IMR-90 (cell line): ENCODE measurements around the gene DDX27. TPM values are rescaled to one million over a fixed set of nuclear protein-coding genes. Genes with fewer than 3 reads are reported as not detected.

Source experiments
- ATAC-seq: fragments of 200-7000 bp; cut with Tn5 transposase; 2 replicates; pipeline ENCODE4 v1.9.1; 2020; ENCODE audit warnings: low read depth, mild to moderate bottlenecking, moderate library complexity
- BruUV-seq: library from RNA; stranded (reverse); fragments of 400-500 nt; replicated peaks from 2 replicates; lab custom pipeline; 2021; lab: Mats Ljungman, UMichigan
- CTCF ChIA-PET: fragments of 300-600 bp; formaldehyde crosslinking; extraction: SDS; loops from one replicate; lab custom pipeline; 2021; ENCODE audit warnings: antibody characterized with exemption; lab: Yijun Ruan, JAX
- POLR2A ChIA-PET: fragments of 300-600 bp; sonication (Branson Sonifier 250); formaldehyde crosslinking; loops from one replicate; lab custom pipeline; 2022; ENCODE audit warnings: antibody characterized with exemption; ENCODE audit not compliant: unreplicated experiment; lab: Charles Lee
- DNase-seq: peaks from one replicate; pipeline ENCODE4 v3.0.0; 2013
- H2AFZ ChIP-seq: replicated peaks from 2 replicates; pipeline ENCODE3; 2013; ENCODE audit warnings: low read length, mild to moderate bottlenecking; ENCODE audit not compliant: poor library complexity
- H2AK5ac ChIP-seq: 2 replicates; pipeline ENCODE4 v1.6.1; 2013; ENCODE audit warnings: low read depth, low read length, inconsistent platforms
- H2AK9ac ChIP-seq: replicated peaks from 2 replicates; pipeline ENCODE3; 2013; ENCODE audit warnings: mild to moderate bottlenecking, low read depth, low read length, moderate library complexity; ENCODE audit not compliant: poor library complexity
- H2BK120ac ChIP-seq: 2 replicates; pipeline ENCODE4 v1.6.1; 2013; ENCODE audit warnings: low read depth, low read length, inconsistent platforms
- H2BK15ac ChIP-seq: 3 replicates; pipeline ENCODE4 v1.6.1; 2013; ENCODE audit warnings: low read depth, low read length, inconsistent platforms
- H2BK20ac ChIP-seq: 2 replicates; pipeline ENCODE4 v1.6.1; 2013; ENCODE audit warnings: low read depth, mild to moderate bottlenecking, inconsistent platforms, low read length, moderate library complexity
- H2BK5ac ChIP-seq: 2 replicates; pipeline ENCODE4 v1.6.1; 2013; ENCODE audit warnings: mild to moderate bottlenecking, low read depth, low read length, inconsistent platforms; ENCODE audit not compliant: poor library complexity, severe bottlenecking
- H3K14ac ChIP-seq: replicated peaks from 2 replicates; pipeline ENCODE4 v1.6.1; 2013; ENCODE audit warnings: low read depth, low read length, inconsistent platforms
- H3K18ac ChIP-seq: 2 replicates; pipeline ENCODE4 v1.6.1; 2013; ENCODE audit warnings: low read depth, low read length, control low read depth
- H3K23ac ChIP-seq: 2 replicates; pipeline ENCODE4 v1.6.1; 2013; ENCODE audit warnings: low read depth, low read length, inconsistent platforms
- H3K27ac ChIP-seq: 2 replicates; pipeline ENCODE4 v1.5.1; 2013; ENCODE audit warnings: mild to moderate bottlenecking, control low read depth, low read length; ENCODE audit not compliant: insufficient read depth
- H3K27me3 ChIP-seq: 2 replicates; pipeline ENCODE4 v1.6.1; 2013; ENCODE audit warnings: low read length; ENCODE audit not compliant: control insufficient read depth, insufficient read depth
- H3K36me3 ChIP-seq: 2 replicates; pipeline ENCODE4 v1.6.1; 2013; ENCODE audit warnings: low read length, mixed read lengths; ENCODE audit not compliant: control insufficient read depth, insufficient read depth
- H3K4ac ChIP-seq: 2 replicates; pipeline ENCODE4 v1.6.1; 2013; ENCODE audit warnings: low read depth, low read length, inconsistent platforms
- H3K4me1 ChIP-seq: 2 replicates; pipeline ENCODE4 v1.6.1; 2013; ENCODE audit warnings: low read length, mixed read lengths; ENCODE audit not compliant: control insufficient read depth, insufficient read depth
- H3K4me2 ChIP-seq: 2 replicates; pipeline ENCODE4 v1.6.1; 2013; ENCODE audit warnings: low read depth, mild to moderate bottlenecking, control low read depth, low read length, moderate library complexity
- H3K4me3 ChIP-seq: 2 replicates; pipeline ENCODE4 v1.5.1; 2013; ENCODE audit warnings: low read depth, mild to moderate bottlenecking, control low read depth, low read length, moderate library complexity; ENCODE audit not compliant: insufficient read depth
- H3K56ac ChIP-seq: 2 replicates; pipeline ENCODE4 v1.6.1; 2013; ENCODE audit warnings: low read length, inconsistent platforms; ENCODE audit not compliant: insufficient read depth; ENCODE audit errors: extremely low read depth
- H3K79me1 ChIP-seq, 2 experiments: 2 replicates each; pipeline ENCODE4 v1.6.1; 2013; ENCODE audit warnings: low read length in 2 of 2, inconsistent platforms in 1 of 2, low read depth in 1 of 2
- H3K9ac ChIP-seq: 2 replicates; pipeline ENCODE4 v1.6.1; 2013; ENCODE audit warnings: low read depth, low read length, control low read depth
- H3K9me1 ChIP-seq: 2 replicates; pipeline ENCODE4 v1.6.1; 2013; ENCODE audit warnings: low read length, inconsistent platforms; ENCODE audit not compliant: insufficient read depth
- H3K9me3 ChIP-seq: 2 replicates; pipeline ENCODE4 v1.6.1; 2013; ENCODE audit warnings: low read length; ENCODE audit not compliant: control insufficient read depth, insufficient read depth
- H4K20me1 ChIP-seq: 2 replicates; pipeline ENCODE4 v1.6.1; 2013; ENCODE audit warnings: low read length, inconsistent platforms; ENCODE audit not compliant: insufficient read depth
- H4K5ac ChIP-seq: 2 replicates; pipeline ENCODE4 v1.6.1; 2013; ENCODE audit warnings: mild to moderate bottlenecking, low read depth, low read length, control low read depth
- H4K8ac ChIP-seq, 2 experiments: 2 replicates each; pipeline ENCODE4 v1.6.1; 2013; ENCODE audit warnings: low read depth in 2 of 2, low read length in 2 of 2, control low read depth in 1 of 2, inconsistent platforms in 1 of 2
- H4K91ac ChIP-seq: 2 replicates; pipeline ENCODE4 v1.6.1; 2013; ENCODE audit warnings: low read depth, low read length, inconsistent platforms; ENCODE audit not compliant: insufficient read depth
- CHD1 ChIP-seq: IDR thresholded peaks from 2 replicates; pipeline ENCODE4 v1.6.1; 2012; ENCODE audit warnings: low read depth, low read length, improper control_type of control experiment
- FOS ChIP-seq: fragments of 150-350 bp; IDR thresholded peaks from 2 replicates; pipeline ENCODE4 v1.6.1; 2016; ENCODE audit warnings: low read depth, low read length
- RCOR1 ChIP-seq: IDR thresholded peaks from 2 replicates; pipeline ENCODE4 v1.6.1; 2012; ENCODE audit warnings: mild to moderate bottlenecking, low read length, improper control_type of control experiment; ENCODE audit not compliant: insufficient replicate concordance
- SMC3 ChIP-seq: fragments of 150-350 bp; IDR thresholded peaks from 2 replicates; pipeline ENCODE4 v1.6.1; 2016; ENCODE audit warnings: low read depth, mild to moderate bottlenecking, antibody characterized with exemption, low read length, moderate library complexity
- WGBS, 2 experiments: methylation state at CpG; one replicate each; pipeline versions ENCODE4 v1.1.5 to v1.1.7; 2013; ENCODE audit warnings: missing lambda C conversion rate in 2 of 2; ENCODE audit not compliant: insufficient read length in 1 of 2; ENCODE audit errors: extremely low coverage in 2 of 2; 5-methylcytosine and 5-hydroxymethylcytosine counted together
- dilution Hi-C: fragments of 300-500 bp; cut with HindIII; formaldehyde crosslinking; loops from one replicate; pipeline ENCODE4 v1.14.3; 2018; ENCODE audit warnings: low sequenced_read_pairs; ENCODE audit not compliant: unreplicated experiment
- in situ Hi-C: fragments of 300-500 bp; cut with MboI; formaldehyde crosslinking; loops from 3 replicates; pipeline ENCODE4 v1.14.3; 2019; ENCODE audit warnings: low sequenced_read_pairs, inconsistent platforms, mixed read lengths
- intact Hi-C: fragments of 100-400 bp; cut with micrococcal nuclease; formaldehyde crosslinking; loops from 2 replicates; pipeline ENCODE4 v1.10.0; 2022
- polyA plus RNA-seq, 3 experiments: library from polyadenylated mRNA; depleted of rRNA; stranded (reverse); fragments of >200 nt; gene quantifications; 2 replicates each; pipeline ENCODE4 v1.2.3, GENCODE V29; 2012; ENCODE audit warnings: low replicate concordance in 1 of 3
- total RNA-seq: library from RNA; depleted of rRNA; stranded (reverse); fragments of >200 nt; gene quantifications from 2 replicates; pipeline ENCODE4 v1.2.3, GENCODE V29; 2012
- TF ChIP-seq, protein P1 (sequence below): conservative IDR thresholded peaks from 2 replicates; pipeline ENCODE4 v1.5.1; 2012; ENCODE audit warnings: mild to moderate bottlenecking, low read depth, low read length, improper control_type of control experiment

DDX27 gene
- total and polyA plus RNA-seq, 2 of the 4 experiments (the other 2 are of a cell fraction) = 33.2 to 36.7 TPM

DNA sequence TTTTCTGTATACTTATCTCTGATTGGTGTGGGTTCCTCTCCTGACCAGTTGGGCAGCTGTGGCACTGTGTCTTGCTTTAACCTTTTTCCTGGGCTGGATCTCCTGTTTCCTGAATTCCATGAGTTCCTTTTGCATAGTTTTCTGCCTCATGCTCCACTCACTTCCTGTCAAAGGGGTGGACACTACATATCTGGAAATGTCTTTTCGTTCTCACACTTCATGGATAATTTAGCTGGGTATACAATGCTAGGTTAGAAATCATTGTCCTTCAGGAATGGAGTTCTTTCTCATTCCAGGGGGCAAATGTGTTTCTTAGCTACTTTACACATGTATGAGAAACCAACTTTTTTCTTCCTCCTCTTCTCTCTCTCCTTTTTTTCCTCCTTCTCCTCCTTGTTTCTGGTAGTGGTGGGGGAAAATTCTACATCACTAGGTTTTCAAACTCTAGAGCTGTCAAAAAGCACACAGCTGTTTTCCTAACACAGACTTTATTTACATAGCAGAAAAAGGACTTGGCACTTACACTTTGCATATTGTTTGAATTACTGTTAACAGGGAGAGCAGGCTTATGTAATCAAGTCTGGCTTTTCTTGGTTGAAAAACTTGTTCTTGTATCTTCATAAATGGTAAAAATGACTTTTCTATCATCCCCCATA, 9.0 kb upstream of the DDX27 start:
- ATAC-seq (no peak), DNase-seq (no peak)
- H2AFZ ChIP-seq = no peak overlapping the region
- CTCF ChIA-PET = no interaction called here
- H2AK5ac ChIP-seq = no peak overlapping the region
- no peak overlapping the region for H4K91ac ChIP-seq
- no peaks in the 10 kb centered on the region for H3K36me3 ChIP-seq
- POLR2A ChIA-PET = no interaction called here
- intact Hi-C loops (no loop called here), dilution Hi-C loops (no loop called here), in situ Hi-C loops (no loop called here)
- H3K79me1 ChIP-seq = no peaks in the 10 kb centered on the region
- no peak overlapping the region for H3K9ac ChIP-seq
- no peak overlapping the region for H3K4me3 ChIP-seq
- H2BK5ac ChIP-seq = no peak overlapping the region
- H2BK20ac ChIP-seq = no peak overlapping the region
- H3K9me1 ChIP-seq = no peaks in the 10 kb centered on the region
- H3K27me3 ChIP-seq = no peaks in the 10 kb centered on the region
- no peak overlapping the region for H3K4ac ChIP-seq
- no peak overlapping the region for H2AK9ac ChIP-seq
- H2BK15ac ChIP-seq = no peak overlapping the region
- WGBS, 2 experiments = no CpG with 5 or more reads among the region's 1 CpG
- H3K14ac ChIP-seq = no peak overlapping the region
- H3K4me2 ChIP-seq = no peak overlapping the region
- no peak overlapping the region for H4K8ac ChIP-seq
- no peak overlapping the region for H3K23ac ChIP-seq
- no peak overlapping the region for H2BK120ac ChIP-seq
- no peak overlapping the region for H3K56ac ChIP-seq
- TF ChIP-seq RCOR1 (no peak), SMC3 (no peak), FOS (no peak), CHD1 (no peak)
- TF ChIP-seq, protein P1, sequence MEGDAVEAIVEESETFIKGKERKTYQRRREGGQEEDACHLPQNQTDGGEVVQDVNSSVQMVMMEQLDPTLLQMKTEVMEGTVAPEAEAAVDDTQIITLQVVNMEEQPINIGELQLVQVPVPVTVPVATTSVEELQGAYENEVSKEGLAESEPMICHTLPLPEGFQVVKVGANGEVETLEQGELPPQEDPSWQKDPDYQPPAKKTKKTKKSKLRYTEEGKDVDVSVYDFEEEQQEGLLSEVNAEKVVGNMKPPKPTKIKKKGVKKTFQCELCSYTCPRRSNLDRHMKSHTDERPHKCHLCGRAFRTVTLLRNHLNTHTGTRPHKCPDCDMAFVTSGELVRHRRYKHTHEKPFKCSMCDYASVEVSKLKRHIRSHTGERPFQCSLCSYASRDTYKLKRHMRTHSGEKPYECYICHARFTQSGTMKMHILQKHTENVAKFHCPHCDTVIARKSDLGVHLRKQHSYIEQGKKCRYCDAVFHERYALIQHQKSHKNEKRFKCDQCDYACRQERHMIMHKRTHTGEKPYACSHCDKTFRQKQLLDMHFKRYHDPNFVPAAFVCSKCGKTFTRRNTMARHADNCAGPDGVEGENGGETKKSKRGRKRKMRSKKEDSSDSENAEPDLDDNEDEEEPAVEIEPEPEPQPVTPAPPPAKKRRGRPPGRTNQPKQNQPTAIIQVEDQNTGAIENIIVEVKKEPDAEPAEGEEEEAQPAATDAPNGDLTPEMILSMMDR = no peak
- H3K18ac ChIP-seq = no peak overlapping the region
- BruUV-seq = no TSS peak
- H4K5ac ChIP-seq = no peak overlapping the region
- no peaks in the 10 kb centered on the region for H4K20me1 ChIP-seq
- no peak overlapping the region for H3K27ac ChIP-seq
- no peaks in the 10 kb centered on the region for H3K4me1 ChIP-seq
- H3K9me3 ChIP-seq = peaks cover 5% of the 10 kb centered on the region; the same call in 1 of the 2 replicates
